HepG2 (cell line): Measurements from ENCODE around the gene SMPD2.
A peak's percentile ranks its signal among the peaks of the same experiment; 100 is the strongest.

ENCODE experiments used
- ARNT ChIP-seq: fragments of 450-650 bp; IDR thresholded peaks from 2 replicates; pipeline ENCODE4 v1.6.1; 2017
- FOXJ3 ChIP-seq: sonication (generic); formaldehyde crosslinking; IDR thresholded peaks from 2 replicates; pipeline ENCODE4 v1.4.0; 2020; ENCODE audit warnings: missing genetic modification reagents, mild to moderate bottlenecking, borderline replicate concordance
- KDM1A ChIP-seq: IDR thresholded peaks from 2 replicates; pipeline ENCODE4 v1.6.1; 2016; ENCODE audit warnings: missing compliant biosample characterization
- NFE2L2 ChIP-seq: fragments of 150-350 bp; IDR thresholded peaks from 2 replicates; pipeline ENCODE4 v1.6.1; 2014; ENCODE audit warnings: low read length
- NRL ChIP-seq: sonication (generic); formaldehyde crosslinking; IDR thresholded peaks from 2 replicates; pipeline ENCODE4 v1.5.0; 2020; ENCODE audit warnings: missing genetic modification reagents, mild to moderate bottlenecking, moderate library complexity, borderline replicate concordance
- POLR2AphosphoS5 ChIP-seq: IDR thresholded peaks from 2 replicates; pipeline ENCODE4 v1.6.1; 2012; ENCODE audit warnings: low read depth, low read length
- SMARCC2 ChIP-seq: fragments of 450-650 bp; IDR thresholded peaks from 2 replicates; pipeline ENCODE4 v1.6.1; 2017; ENCODE audit warnings: antibody characterized with exemption, mild to moderate bottlenecking
- SMARCE1 ChIP-seq: fragments of 450-650 bp; IDR thresholded peaks from 2 replicates; pipeline ENCODE4 v1.6.1; 2017; ENCODE audit warnings: borderline replicate concordance
- TCF12 ChIP-seq, 2 experiments: fragments of 450-650 bp in 1 of 2; sonication (generic) in 1 of 2; formaldehyde crosslinking in 1 of 2; IDR thresholded peaks; 2 replicates each; pipeline versions ENCODE4 v1.6.1 to v1.8.0; 2017 to 2022; ENCODE audit warnings: antibody characterized with exemption in 1 of 2, mild to moderate bottlenecking in 1 of 2, missing genetic modification reagents in 1 of 2, moderate library complexity in 1 of 2
- ZNF350 ChIP-seq: sonication (generic); formaldehyde crosslinking; IDR thresholded peaks from 2 replicates; pipeline ENCODE4 v1.4.0; 2020; ENCODE audit warnings: mild to moderate bottlenecking, low read depth, missing genetic modification reagents, borderline replicate concordance
- ZNF496 ChIP-seq: sonication (generic); formaldehyde crosslinking; IDR thresholded peaks from 2 replicates; pipeline ENCODE4 v1.8.1; 2023; ENCODE audit warnings: mild to moderate bottlenecking, moderate library complexity, missing genetic modification reagents; ENCODE audit not compliant: insufficient replicate concordance
- TF ChIP-seq, protein P1 (sequence below): sonication (generic); formaldehyde crosslinking; IDR thresholded peaks from 2 replicates; pipeline ENCODE4 v1.5.0; 2020; ENCODE audit warnings: mild to moderate bottlenecking, missing genetic modification reagents, moderate library complexity
- TF ChIP-seq, protein P2 (sequence below): sonication (generic); formaldehyde crosslinking; IDR thresholded peaks from 2 replicates; pipeline ENCODE4 v1.5.1; 2020; ENCODE audit warnings: mild to moderate bottlenecking, missing genetic modification reagents
- TF ChIP-seq, protein P3 (sequence below): sonication (generic); formaldehyde crosslinking; IDR thresholded peaks from 2 replicates; pipeline ENCODE4 v1.4.0; 2020; ENCODE audit warnings: missing genetic modification reagents

DNA sequence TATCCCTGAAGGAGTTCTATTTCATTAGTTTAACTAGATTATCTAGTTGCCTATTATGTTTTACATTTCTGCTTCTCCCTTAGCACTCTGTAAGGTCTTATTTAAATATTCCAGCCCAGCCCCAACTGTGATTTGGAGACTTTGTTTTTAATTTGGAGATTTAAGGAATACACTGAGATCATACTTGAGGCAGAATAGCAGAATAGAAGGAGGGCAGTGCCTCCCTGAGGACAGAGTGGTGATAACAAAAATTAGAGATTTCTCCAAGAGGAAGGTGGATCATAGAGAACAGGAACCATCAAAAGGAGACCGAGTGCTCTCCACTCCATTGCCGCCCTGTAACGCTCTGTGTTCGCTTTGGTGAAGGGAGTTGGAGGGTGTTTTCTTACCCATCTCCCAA is 43.5 kb upstream of the SMPD2 start:
- TF ChIP-seq, protein P1, sequence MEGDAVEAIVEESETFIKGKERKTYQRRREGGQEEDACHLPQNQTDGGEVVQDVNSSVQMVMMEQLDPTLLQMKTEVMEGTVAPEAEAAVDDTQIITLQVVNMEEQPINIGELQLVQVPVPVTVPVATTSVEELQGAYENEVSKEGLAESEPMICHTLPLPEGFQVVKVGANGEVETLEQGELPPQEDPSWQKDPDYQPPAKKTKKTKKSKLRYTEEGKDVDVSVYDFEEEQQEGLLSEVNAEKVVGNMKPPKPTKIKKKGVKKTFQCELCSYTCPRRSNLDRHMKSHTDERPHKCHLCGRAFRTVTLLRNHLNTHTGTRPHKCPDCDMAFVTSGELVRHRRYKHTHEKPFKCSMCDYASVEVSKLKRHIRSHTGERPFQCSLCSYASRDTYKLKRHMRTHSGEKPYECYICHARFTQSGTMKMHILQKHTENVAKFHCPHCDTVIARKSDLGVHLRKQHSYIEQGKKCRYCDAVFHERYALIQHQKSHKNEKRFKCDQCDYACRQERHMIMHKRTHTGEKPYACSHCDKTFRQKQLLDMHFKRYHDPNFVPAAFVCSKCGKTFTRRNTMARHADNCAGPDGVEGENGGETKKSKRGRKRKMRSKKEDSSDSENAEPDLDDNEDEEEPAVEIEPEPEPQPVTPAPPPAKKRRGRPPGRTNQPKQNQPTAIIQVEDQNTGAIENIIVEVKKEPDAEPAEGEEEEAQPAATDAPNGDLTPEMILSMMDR: peak; percentile 64
- TF ChIP-seq POLR2AphosphoS5 (no peak), KDM1A (no peak), ARNT (no peak), TCF12 (IDR thresholded peaks at IDR 0.05) (no peak), TCF12 (CRISPR knock-in tag; IDR thresholded peaks at IDR 0.05) (no peak), SMARCE1 (no peak), SMARCC2 (no peak), ZNF496 (CRISPR knock-in tag) (no peak), FOXJ3 (CRISPR knock-in tag) (no peak), ZNF350 (CRISPR knock-in tag) (no peak), NFE2L2 (no peak), NRL (CRISPR knock-in tag) (no peak)
- TF ChIP-seq, protein P2, sequence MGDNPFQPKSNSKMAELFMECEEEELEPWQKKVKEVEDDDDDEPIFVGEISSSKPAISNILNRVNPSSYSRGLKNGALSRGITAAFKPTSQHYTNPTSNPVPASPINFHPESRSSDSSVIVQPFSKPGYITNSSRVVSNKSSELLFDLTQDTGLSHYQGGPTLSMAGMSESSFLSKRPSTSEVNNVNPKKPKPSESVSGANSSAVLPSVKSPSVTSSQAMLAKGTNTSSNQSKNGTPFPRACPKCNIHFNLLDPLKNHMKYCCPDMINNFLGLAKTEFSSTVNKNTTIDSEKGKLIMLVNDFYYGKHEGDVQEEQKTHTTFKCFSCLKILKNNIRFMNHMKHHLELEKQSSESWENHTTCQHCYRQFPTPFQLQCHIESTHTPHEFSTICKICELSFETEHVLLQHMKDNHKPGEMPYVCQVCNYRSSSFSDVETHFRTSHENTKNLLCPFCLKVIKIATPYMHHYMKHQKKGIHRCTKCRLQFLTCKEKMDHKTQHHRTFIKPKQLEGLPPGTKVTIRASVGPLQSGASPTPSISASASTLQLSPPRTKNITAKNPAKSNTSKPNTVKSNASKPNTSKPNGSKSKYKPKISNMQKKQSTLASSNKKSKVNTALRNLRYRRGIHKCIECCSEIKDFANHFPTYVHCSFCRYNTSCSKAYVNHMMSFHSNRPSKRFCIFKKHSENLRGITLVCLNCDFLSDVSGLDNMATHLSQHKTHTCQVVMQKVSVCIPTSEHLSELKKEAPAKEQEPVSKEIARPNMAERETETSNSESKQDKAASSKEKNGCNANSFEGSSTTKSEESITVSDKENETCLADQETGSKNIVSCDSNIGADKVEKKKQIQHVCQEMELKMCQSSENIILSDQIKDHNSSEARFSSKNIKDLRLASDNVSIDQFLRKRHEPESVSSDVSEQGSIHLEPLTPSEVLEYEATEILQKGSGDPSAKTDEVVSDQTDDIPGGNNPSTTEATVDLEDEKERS (CRISPR knock-in tag): no peak
- TF ChIP-seq, protein P3, sequence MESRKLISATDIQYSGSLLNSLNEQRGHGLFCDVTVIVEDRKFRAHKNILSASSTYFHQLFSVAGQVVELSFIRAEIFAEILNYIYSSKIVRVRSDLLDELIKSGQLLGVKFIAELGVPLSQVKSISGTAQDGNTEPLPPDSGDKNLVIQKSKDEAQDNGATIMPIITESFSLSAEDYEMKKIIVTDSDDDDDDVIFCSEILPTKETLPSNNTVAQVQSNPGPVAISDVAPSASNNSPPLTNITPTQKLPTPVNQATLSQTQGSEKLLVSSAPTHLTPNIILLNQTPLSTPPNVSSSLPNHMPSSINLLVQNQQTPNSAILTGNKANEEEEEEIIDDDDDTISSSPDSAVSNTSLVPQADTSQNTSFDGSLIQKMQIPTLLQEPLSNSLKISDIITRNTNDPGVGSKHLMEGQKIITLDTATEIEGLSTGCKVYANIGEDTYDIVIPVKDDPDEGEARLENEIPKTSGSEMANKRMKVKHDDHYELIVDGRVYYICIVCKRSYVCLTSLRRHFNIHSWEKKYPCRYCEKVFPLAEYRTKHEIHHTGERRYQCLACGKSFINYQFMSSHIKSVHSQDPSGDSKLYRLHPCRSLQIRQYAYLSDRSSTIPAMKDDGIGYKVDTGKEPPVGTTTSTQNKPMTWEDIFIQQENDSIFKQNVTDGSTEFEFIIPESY (CRISPR knock-in tag): no peak
